Bronchial epithelial cell (primary cell): ENCODE results near the gene EFCAB6. TPM values are rescaled to one million over a fixed set of nuclear protein-coding genes. Genes with fewer than 3 reads are reported as not detected.

Source experiments
- DNase-seq: peaks from one replicate; pipeline ENCODE4 v3.0.0-alpha.2; 2010; ENCODE audit warnings: low read depth
- FAIRE-seq: peaks from 2 replicates; lab custom pipeline; 2011; peaks lifted over from hg19 to GRCh38; lab: Jason Lieb, UNC
- H3K27me3 ChIP-seq: 2 replicates; pipeline ENCODE4 v1.5.1; 2011; ENCODE audit warnings: low read length; ENCODE audit not compliant: control insufficient read depth, insufficient read depth
- H3K36me3 ChIP-seq: 2 replicates; pipeline ENCODE4 v1.5.1; 2011; ENCODE audit warnings: low read length; ENCODE audit not compliant: control insufficient read depth, insufficient read depth
- H3K4me3 ChIP-seq: 2 replicates; pipeline ENCODE4 v1.5.1; 2011; ENCODE audit warnings: mild to moderate bottlenecking, low read depth, low read length, control low read depth
- CTCF ChIP-seq: IDR thresholded peaks from 2 replicates; pipeline ENCODE4 v1.5.1; 2011; ENCODE audit warnings: mild to moderate bottlenecking, moderate library complexity, low read length, control low read depth, inconsistent platforms; ENCODE audit not compliant: insufficient read depth, severe bottlenecking
- total RNA-seq: library from RNA; depleted of rRNA; stranded (reverse); fragments of >200 nt; gene quantifications from 2 replicates; pipeline ENCODE4 v1.2.1, GENCODE V29; 2014

Gene EFCAB6
- total RNA-seq, 1 donor from 2014 or later: 0.26 TPM

- no peak overlapping the region for H3K4me3 ChIP-seq
- no peak for TF ChIP-seq CTCF
- no peaks in the 10 kb centered on the region for H3K36me3 ChIP-seq
- peak; percentile 2 for DNase-seq
- FAIRE-seq: no peak
- H3K27me3 ChIP-seq: no peaks in the 10 kb centered on the region
These were observed 189.2 kb downstream of the EFCAB6 start for GRCh38 chr22:43622886-43623285.

- no peak for FAIRE-seq
- no peaks in the 10 kb centered on the region for H3K27me3 ChIP-seq
- no peak overlapping the region for H3K4me3 ChIP-seq
- no peak for TF ChIP-seq CTCF
- no peaks in the 10 kb centered on the region for H3K36me3 ChIP-seq
- no peak for DNase-seq
These were observed 191.9 kb downstream of the EFCAB6 start for GRCh38 chr22:43620197-43620596.

- TF ChIP-seq CTCF: no peak
- H3K4me3 ChIP-seq: no peak overlapping the region
- no peaks in the 10 kb centered on the region for H3K36me3 ChIP-seq
- no peaks in the 10 kb centered on the region for H3K27me3 ChIP-seq
- FAIRE-seq: no peak
- DNase-seq: no peak
These were observed 193.6 kb downstream of the EFCAB6 start for GRCh38 chr22:43618517-43618916.

- FAIRE-seq (no peak), DNase-seq (no peak)
- no peak overlapping the region for H3K4me3 ChIP-seq
- no peaks in the 10 kb centered on the region for H3K27me3 ChIP-seq
- no peak for TF ChIP-seq CTCF
- no peaks in the 10 kb centered on the region for H3K36me3 ChIP-seq
These were observed 195.5 kb downstream of the EFCAB6 start for GRCh38 chr22:43616645-43617044.

- no peak overlapping the region for H3K4me3 ChIP-seq
- FAIRE-seq: no peak
- TF ChIP-seq CTCF: no peak
- no peaks in the 10 kb centered on the region for H3K27me3 ChIP-seq
- no peak for DNase-seq
- H3K36me3 ChIP-seq: no peaks in the 10 kb centered on the region
These were observed 211.8 kb downstream of the EFCAB6 start for GRCh38 chr22:43600265-43600664.

GRCh38 chr22:43592476-43592875, 219.6 kb downstream of the EFCAB6 start:
- peak; percentile 40 for TF ChIP-seq CTCF
- peaks cover 2% of the 10 kb centered on the region for H3K27me3 ChIP-seq
- H3K4me3 ChIP-seq: no peak overlapping the region
- DNase-seq: no peak
- no peaks in the 10 kb centered on the region for H3K36me3 ChIP-seq
- no peak for FAIRE-seq
